IPS DF 6.9 (cell line): ENCODE results near the gene FASTKD1.
"Not testable (repeated sequence)": the region's sequence is repeated elsewhere in the genome, so short reads cannot be mapped to it uniquely, and the experiment has no call there.

Experiments
- DNase-seq: peaks from one replicate; pipeline ENCODE4 v3.0.0-alpha.2; 2013; ENCODE audit warnings: low read depth, low spot score
- H3K27ac ChIP-seq: one replicate; pipeline ENCODE4 v1.5.1; 2013; ENCODE audit warnings: low read length, control low read depth
- H3K27me3 ChIP-seq: 2 replicates; pipeline ENCODE4 v1.6.1; 2013; ENCODE audit warnings: mild to moderate bottlenecking, low read length; ENCODE audit not compliant: control insufficient read depth, insufficient read depth
- H3K36me3 ChIP-seq: 2 replicates; pipeline ENCODE4 v1.6.1; 2013; ENCODE audit warnings: low read length; ENCODE audit not compliant: control insufficient read depth, insufficient read depth
- H3K4me1 ChIP-seq: 2 replicates; pipeline ENCODE4 v1.6.1; 2013; ENCODE audit warnings: low read length; ENCODE audit not compliant: control insufficient read depth, insufficient read depth
- H3K4me3 ChIP-seq: 2 replicates; pipeline ENCODE4 v1.5.1; 2013; ENCODE audit warnings: mild to moderate bottlenecking, low read length
- H3K9me3 ChIP-seq: 2 replicates; pipeline ENCODE4 v1.6.1; 2013; ENCODE audit warnings: low read length, inconsistent platforms; ENCODE audit not compliant: control insufficient read depth, insufficient read depth
- WGBS: extraction: QIAGEN DNeasy Blood & Tissue Kit; methylation state at CpG from one replicate; pipeline ENCODE4 v1.1.7; 2013; ENCODE audit warnings: mixed read lengths, missing lambda C conversion rate; ENCODE audit not compliant: insufficient read length, insufficient coverage; 5-methylcytosine and 5-hydroxymethylcytosine counted together

Gene FASTKD1, protein sequence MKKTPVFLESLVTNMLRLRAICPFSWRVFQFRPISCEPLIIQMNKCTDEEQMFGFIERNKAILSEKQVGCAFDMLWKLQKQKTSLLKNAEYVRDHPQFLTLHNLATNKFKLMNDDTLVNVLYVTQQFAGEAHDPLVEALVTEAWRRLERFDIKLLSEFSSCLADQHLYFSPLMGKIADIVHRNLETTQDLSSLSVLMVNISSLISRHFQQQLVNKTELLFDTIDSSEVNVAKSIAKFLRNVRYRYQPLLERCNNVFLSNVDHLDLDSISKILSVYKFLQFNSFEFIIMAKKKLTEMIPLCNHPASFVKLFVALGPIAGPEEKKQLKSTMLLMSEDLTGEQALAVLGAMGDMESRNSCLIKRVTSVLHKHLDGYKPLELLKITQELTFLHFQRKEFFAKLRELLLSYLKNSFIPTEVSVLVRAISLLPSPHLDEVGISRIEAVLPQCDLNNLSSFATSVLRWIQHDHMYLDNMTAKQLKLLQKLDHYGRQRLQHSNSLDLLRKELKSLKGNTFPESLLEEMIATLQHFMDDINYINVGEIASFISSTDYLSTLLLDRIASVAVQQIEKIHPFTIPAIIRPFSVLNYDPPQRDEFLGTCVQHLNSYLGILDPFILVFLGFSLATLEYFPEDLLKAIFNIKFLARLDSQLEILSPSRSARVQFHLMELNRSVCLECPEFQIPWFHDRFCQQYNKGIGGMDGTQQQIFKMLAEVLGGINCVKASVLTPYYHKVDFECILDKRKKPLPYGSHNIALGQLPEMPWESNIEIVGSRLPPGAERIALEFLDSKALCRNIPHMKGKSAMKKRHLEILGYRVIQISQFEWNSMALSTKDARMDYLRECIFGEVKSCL

DNA sequence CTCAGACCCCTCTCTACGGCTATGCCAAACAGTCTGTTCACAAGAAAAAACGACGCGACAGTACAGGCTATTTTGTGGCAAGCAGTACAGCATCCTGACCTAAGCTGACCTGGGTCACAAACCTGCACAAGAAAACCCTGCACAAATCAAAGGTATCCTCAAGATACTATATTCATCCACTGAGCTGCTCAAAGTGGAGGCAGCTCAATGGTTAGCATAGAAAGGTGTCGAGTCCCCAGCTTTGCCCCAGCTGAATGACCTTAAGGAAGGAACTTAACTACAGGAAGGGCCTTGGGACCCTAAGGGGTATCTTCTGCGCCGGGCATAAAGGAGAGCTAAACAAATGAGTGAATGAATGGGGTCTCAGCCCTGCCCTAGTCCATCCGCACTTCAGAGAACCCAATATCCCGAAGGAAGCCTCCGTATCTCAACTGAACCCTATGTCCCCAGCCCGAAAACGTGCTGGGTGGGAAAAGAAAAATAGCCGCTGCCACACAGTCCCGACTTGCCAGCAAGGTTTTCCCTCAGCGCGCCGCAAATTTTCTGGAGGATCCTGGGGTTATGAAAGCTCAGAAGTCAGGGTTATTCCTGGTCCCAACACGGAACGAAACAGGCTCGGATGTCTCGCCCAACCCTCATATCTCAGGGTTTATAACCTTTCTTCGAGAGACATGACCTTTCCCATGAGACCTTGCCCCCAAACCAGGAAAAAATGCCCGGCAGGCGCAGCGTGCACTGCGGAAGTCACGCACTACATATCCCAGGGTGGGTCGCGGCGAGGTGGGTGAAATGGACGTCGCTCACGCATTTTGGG is at the start of gene FASTKD1:
FASTKD1 (minus strand) TSS at position 706 of the 814 bp plus-strand sequence. CDS start 1,836 bp downstream, outside the sequence.
- peak; percentile 84 for DNase-seq
- no peaks in the 10 kb centered on the region for H3K27me3 ChIP-seq
- no CpG with 5 or more reads among the region's 33 CpGs for WGBS
- no peaks in the 10 kb centered on the region for H3K4me1 ChIP-seq
- H3K27ac ChIP-seq, result no peak within 1 kb of the TSS
- H3K4me3 ChIP-seq, result peak within 1 kb of the TSS; percentile 82; the same call in 1 of the 2 replicates
- no peaks in the 10 kb centered on the region for H3K36me3 ChIP-seq
- H3K9me3 ChIP-seq, result no peaks in the 10 kb centered on the region

- no peaks in the 10 kb centered on the region for H3K4me1 ChIP-seq
- no peak overlapping the region for H3K27ac ChIP-seq
- WGBS, result no CpG with 5 or more reads among the region's 4 CpGs
- no peaks in the 10 kb centered on the region; the same call in 1 of the 2 replicates for H3K36me3 ChIP-seq
- H3K4me3 ChIP-seq, result no peak overlapping the region
- H3K27me3 ChIP-seq, result no peaks in the 10 kb centered on the region
- no peak for DNase-seq
- H3K9me3 ChIP-seq, result no peaks in the 10 kb centered on the region
Measured at GRCh38 chr2:169623235-169623634, 49.6 kb upstream of the FASTKD1 start.

DNA sequence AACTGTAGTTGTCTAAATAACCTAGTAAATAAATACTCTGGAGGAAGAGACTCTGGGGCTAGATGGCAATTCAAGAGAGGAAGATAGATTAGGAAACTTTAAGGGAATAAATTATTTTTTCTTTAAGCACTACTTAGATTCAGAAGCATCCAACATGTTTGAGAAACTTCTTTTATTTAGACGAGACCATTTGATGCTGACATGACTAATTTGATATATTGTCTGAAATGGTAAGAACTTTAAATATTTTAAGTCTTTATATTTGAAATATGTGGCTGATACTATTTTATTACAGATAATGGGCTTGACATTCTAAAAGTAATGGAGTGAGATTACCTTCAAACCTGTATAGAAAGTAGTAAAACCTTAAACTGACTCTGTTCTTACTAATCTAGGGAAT is 46.8 kb upstream of the FASTKD1 start:
- no CpG with 5 or more reads among the region's 1 CpG for whole genome bisulfite sequencing
- Histone ChIP-seq H3K4me3 (no peak overlapping the region), H3K4me1 (no peaks in the 10 kb centered on the region), H3K27me3 (no peaks in the 10 kb centered on the region), H3K27ac (no peak overlapping the region), H3K9me3 (no peaks in the 10 kb centered on the region), H3K36me3 (peaks cover 3% of the 10 kb centered on the region; the same call in 1 of the 2 replicates)
- no peak for DNase-seq

DNA sequence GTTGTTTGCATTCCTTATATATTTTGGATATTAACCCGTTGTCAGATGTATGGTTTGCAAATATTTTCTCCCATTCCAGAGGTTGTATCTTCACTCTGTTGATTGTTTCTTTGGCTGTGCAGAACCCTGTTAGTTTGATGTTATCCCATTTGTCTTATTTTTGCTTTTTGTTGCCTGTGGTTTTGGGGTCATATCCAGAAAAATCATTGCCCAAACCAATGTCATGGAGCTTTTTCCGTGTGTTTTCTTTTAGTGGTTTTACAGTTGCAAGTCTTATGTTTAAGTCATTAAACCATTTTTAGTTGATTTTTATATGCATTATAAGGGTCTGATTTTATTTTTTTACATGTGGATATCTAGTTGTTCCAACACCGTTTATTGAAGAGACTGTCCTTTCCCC is 46.3 kb upstream of the FASTKD1 start:
- DNase-seq, result no peak
- no peaks in the 10 kb centered on the region for H3K9me3 ChIP-seq
- H3K4me3 ChIP-seq, result no peak overlapping the region
- H3K27ac ChIP-seq, result no peak overlapping the region
- H3K4me1 ChIP-seq, result no peaks in the 10 kb centered on the region
- H3K27me3 ChIP-seq, result no peaks in the 10 kb centered on the region
- no CpG with 5 or more reads among the region's 3 CpGs for WGBS
- H3K36me3 ChIP-seq, result peaks cover 3% of the 10 kb centered on the region; the same call in 1 of the 2 replicates

DNA sequence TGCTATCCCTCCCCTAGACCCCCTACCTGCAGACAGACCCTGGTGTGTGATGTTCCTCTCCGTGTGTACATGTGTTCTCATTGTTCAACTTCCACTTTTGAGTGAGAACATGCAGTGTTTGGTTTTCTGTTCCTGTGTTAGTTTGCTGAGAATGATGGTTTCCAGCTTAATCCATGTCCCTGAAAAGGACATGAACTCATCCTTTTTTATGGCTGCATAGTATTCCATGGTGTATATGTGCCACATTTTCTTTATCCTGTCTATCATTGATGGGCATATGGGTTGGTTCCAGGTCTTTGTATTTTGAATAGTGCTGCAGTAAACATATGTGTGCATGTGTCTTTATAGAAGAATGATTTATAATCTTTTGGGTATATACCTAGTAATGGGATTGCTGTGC is 42.3 kb upstream of the FASTKD1 start:
- not testable (repeated sequence) for H3K4me3 ChIP-seq, H3K27me3 ChIP-seq, H3K27ac ChIP-seq, H3K9me3 ChIP-seq, DNase-seq, H3K36me3 ChIP-seq, H3K4me1 ChIP-seq
- WGBS, result no CpG with 5 or more reads among the region's 1 CpG

GRCh38 chr2:169613876-169614275 is 40.2 kb upstream of the FASTKD1 start:
- H3K9me3 ChIP-seq, result no peaks in the 10 kb centered on the region
- H3K27me3 ChIP-seq, result no peaks in the 10 kb centered on the region
- no peak overlapping the region for H3K4me3 ChIP-seq
- no CpG with 5 or more reads among the region's 2 CpGs for WGBS
- peaks cover 5% of the 10 kb centered on the region; the same call in 1 of the 2 replicates for H3K36me3 ChIP-seq
- DNase-seq, result no peak
- H3K27ac ChIP-seq, result no peak overlapping the region
- no peaks in the 10 kb centered on the region for H3K4me1 ChIP-seq

GRCh38 chr2:169609264-169609663 is 35.6 kb upstream of the FASTKD1 start:
- Histone ChIP-seq H3K36me3 (peaks cover 5% of the 10 kb centered on the region; the same call in 1 of the 2 replicates), H3K27me3 (no peaks in the 10 kb centered on the region), H3K9me3 (no peaks in the 10 kb centered on the region), H3K4me3 (no peak overlapping the region), H3K27ac (no peak overlapping the region), H3K4me1 (no peaks in the 10 kb centered on the region)
- WGBS, result no CpG with 5 or more reads among the region's 2 CpGs
- no peak for DNase-seq

DNA sequence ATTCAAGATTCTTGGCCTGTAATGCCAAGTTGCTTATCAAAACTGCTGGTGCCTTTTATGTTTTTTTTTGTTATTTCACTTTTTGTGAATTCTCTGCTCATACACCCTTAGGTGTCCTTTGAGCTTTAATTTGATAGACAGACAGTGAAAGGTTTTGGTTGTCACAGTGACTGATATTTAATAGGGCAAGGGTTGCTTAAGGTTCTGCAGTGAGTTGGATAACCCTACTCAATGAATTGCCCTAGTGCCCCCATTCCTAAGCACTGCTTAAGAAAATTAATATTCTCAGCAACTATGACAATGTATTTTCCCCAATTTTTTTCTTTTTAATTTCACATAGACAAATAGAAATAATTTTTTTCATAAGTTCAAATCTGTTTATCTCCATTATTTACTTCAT is 25.9 kb upstream of the FASTKD1 start:
- Histone ChIP-seq H3K36me3 (no peaks in the 10 kb centered on the region), H3K27ac (no peak overlapping the region), H3K27me3 (no peaks in the 10 kb centered on the region), H3K4me3 (no peak overlapping the region), H3K4me1 (no peaks in the 10 kb centered on the region), H3K9me3 (no peaks in the 10 kb centered on the region)
- no peak for DNase-seq

GRCh38 chr2:169598982-169599381 is 25.3 kb upstream of the FASTKD1 start:
- Histone ChIP-seq H3K4me3 (no peak overlapping the region), H3K9me3 (no peaks in the 10 kb centered on the region), H3K36me3 (no peaks in the 10 kb centered on the region), H3K4me1 (no peaks in the 10 kb centered on the region), H3K27ac (no peak overlapping the region), H3K27me3 (no peaks in the 10 kb centered on the region)
- 100% methylated on average over 1 of the region's 2 CpGs for WGBS
- DNase-seq, result no peak

- DNase-seq, result not testable (repeated sequence)
- no CpG with 5 or more reads among the region's 7 CpGs for WGBS
Measured at GRCh38 chr2:169596546-169596945, 22.9 kb upstream of the FASTKD1 start.

More at GRCh38 chr2:169596546-169596945, 22.9 kb upstream of the FASTKD1 start:
- H3K4me3 ChIP-seq, H3K27ac ChIP-seq, H3K9me3 ChIP-seq, H3K36me3 ChIP-seq, H3K27me3 ChIP-seq, H3K4me1 ChIP-seq: not testable (repeated sequence)
